GM12878 (cell line): ENCODE measurements around the gene CD244. TPM values are rescaled to one million over a fixed set of nuclear protein-coding genes. Genes with fewer than 3 reads are reported as not detected.

Experiments used
- ATAC-seq: fragments of 200-7000 bp; cut with Tn5 transposase; 3 replicates; pipeline ENCODE4 v1.9.1; 2020; ENCODE audit warnings: mild to moderate bottlenecking, moderate library complexity
- BruUV-seq: library from RNA; stranded (reverse); fragments of 400-500 nt; replicated peaks from 2 replicates; lab custom pipeline; 2021; lab: Mats Ljungman, UMichigan
- CTCF ChIA-PET: fragments of 300-600 bp; sonication (Branson Sonifier 250); formaldehyde crosslinking; extraction: SDS; loops from one replicate; lab custom pipeline; 2021; ENCODE audit warnings: inconsistent platforms; lab: Yijun Ruan, JAX
- POLR2A ChIA-PET: fragments of 350-600 bp; formaldehyde crosslinking; extraction: SDS; loops from one replicate; lab custom pipeline; 2021; ENCODE audit warnings: inconsistent platforms; lab: Charles Lee
- RAD21 ChIA-PET: fragments of 300-600 bp; sonication (Branson Sonifier 250); formaldehyde crosslinking; loops from one replicate; lab custom pipeline; 2023; ENCODE audit warnings: antibody characterized with exemption; ENCODE audit not compliant: unreplicated experiment; lab: Charles Lee
- SMC1A ChIA-PET: fragments of 300-600 bp; sonication (Branson Sonifier 250); formaldehyde crosslinking; loops from one replicate; lab custom pipeline; 2023; ENCODE audit not compliant: unreplicated experiment, uncharacterized antibody; lab: Charles Lee
- DNase-seq: peaks from one replicate; pipeline ENCODE4 v3.0.0-alpha.2; 2011; ENCODE audit warnings: low read depth, low spot score
- FAIRE-seq: peaks from 3 replicates; lab custom pipeline; 2011; peaks lifted over from hg19 to GRCh38; lab: Jason Lieb, UNC
- H2AFZ ChIP-seq: 2 replicates; pipeline ENCODE4 v1.6.0; 2011; ENCODE audit warnings: low read depth, low read length, control low read depth; ENCODE audit not compliant: control insufficient read depth
- H3K27ac ChIP-seq: 2 replicates; pipeline ENCODE4 v1.5.1; 2011; ENCODE audit warnings: control low read depth; ENCODE audit not compliant: control insufficient read depth, insufficient read depth
- H3K27me3 ChIP-seq, 2 experiments: replicated peaks in 1 of 2; 2 replicates each; pipeline versions ENCODE4 v1.6.0 to v1.6.1; 2011; ENCODE audit warnings: low read length in 1 of 2; ENCODE audit not compliant: control insufficient read depth in 2 of 2, insufficient read depth in 2 of 2
- H3K36me3 ChIP-seq, 2 experiments: 2 replicates each; pipeline ENCODE4 v1.5.1; 2011; ENCODE audit warnings: low read length in 1 of 2; ENCODE audit not compliant: control insufficient read depth in 2 of 2, insufficient read depth in 2 of 2
- H3K4me1 ChIP-seq: 2 replicates; pipeline ENCODE4 v1.6.1; 2011; ENCODE audit warnings: mild to moderate bottlenecking, low read length, moderate library complexity, mixed read lengths; ENCODE audit not compliant: control insufficient read depth, insufficient read depth
- H3K4me2 ChIP-seq: 2 replicates; pipeline ENCODE4 v1.6.0; 2011; ENCODE audit warnings: control low read depth; ENCODE audit not compliant: control insufficient read depth, insufficient read depth
- H3K4me3 ChIP-seq: fragments of 200-600 bp; sonication (generic); 2 replicates; pipeline ENCODE4 v1.5.1; 2016
- H3K79me2 ChIP-seq: 2 replicates; pipeline ENCODE4 v1.6.0; 2011; ENCODE audit warnings: low read length; ENCODE audit not compliant: control insufficient read depth, insufficient read depth
- H3K9ac ChIP-seq: 2 replicates; pipeline ENCODE4 v1.8.0; 2011; ENCODE audit warnings: low read length, control low read depth, mixed read lengths; ENCODE audit not compliant: control insufficient read depth, insufficient read depth
- H3K9me3 ChIP-seq: replicated peaks from 3 replicates; pipeline ENCODE4 v1.5.1; 2011; ENCODE audit warnings: mild to moderate bottlenecking, low read length; ENCODE audit not compliant: control insufficient read depth, insufficient read depth
- H4K20me1 ChIP-seq: 2 replicates; pipeline ENCODE4 v1.6.0; 2011; ENCODE audit not compliant: control insufficient read depth, insufficient read depth
- DPF2 ChIP-seq: fragments of 450-650 bp; IDR thresholded peaks from 2 replicates; pipeline ENCODE4 v1.6.1; 2017; ENCODE audit warnings: mild to moderate bottlenecking
- LARP7 ChIP-seq: fragments of 450-650 bp; IDR thresholded peaks from 2 replicates; pipeline ENCODE4 v1.6.1; 2017; ENCODE audit warnings: mild to moderate bottlenecking
- MEF2A ChIP-seq: IDR thresholded peaks from 2 replicates; pipeline ENCODE4 v1.6.1; 2011; ENCODE audit warnings: low read depth, mild to moderate bottlenecking, low read length, moderate library complexity; ENCODE audit not compliant: insufficient read depth
- POU2F2 ChIP-seq: IDR thresholded peaks from 3 replicates; pipeline ENCODE4 v1.6.1; 2011; ENCODE audit warnings: low read depth, mild to moderate bottlenecking, low read length, borderline replicate concordance
- RUNX3 ChIP-seq: IDR thresholded peaks from 2 replicates; pipeline ENCODE4 v1.6.1; 2012; ENCODE audit warnings: low read length, inconsistent platforms
- WGBS: methylation state at CpG from one replicate; pipeline ENCODE4 v1.1.6; 2016; ENCODE audit warnings: low lambda C conversion rate; ENCODE audit not compliant: insufficient replicate concordance, insufficient coverage; ENCODE audit errors: missing lambda C conversion rate; 5-methylcytosine and 5-hydroxymethylcytosine counted together
- in situ Hi-C: fragments of 300-500 bp; cut with MboI; formaldehyde crosslinking; loops from 9 replicates; pipeline ENCODE4 v1.14.3; 2018; ENCODE audit warnings: mixed read lengths
- intact Hi-C: fragments of 100-400 bp; cut with micrococcal nuclease; formaldehyde crosslinking; loops from one replicate; pipeline ENCODE4 v1.14.2; 2022; ENCODE audit not compliant: unreplicated experiment
- polyA plus RNA-seq, 11 experiments: library from polyadenylated mRNA; depleted of rRNA in 4 of 11; unstranded in 6 of 11; stranded (reverse) in 5 of 11; fragments of >200 nt; fragmentation: Nextera tagmentation in 4 of 11; fragmentation: Illumina TruSeq in 1 of 11; extraction: Ambion mirVana in 4 of 11; extraction: Trizol in 1 of 11; gene quantifications; 1 replicate in 1 of 11; 2 replicates in 10 of 11; pipeline versions ENCODE4 v1.2.1 to v1.2.3, GENCODE V29; 2011 to 2016; ENCODE audit warnings: inconsistent platforms in 2 of 11, missing spikeins in 2 of 11, low read depth in 1 of 11
- total RNA-seq, 4 experiments: library from RNA; depleted of rRNA in 3 of 4; stranded (reverse); fragments of >200 nt in 3 of 4; fragmentation: Illumina TruSeq in 1 of 4; extraction: Trizol in 1 of 4; gene quantifications; 2 replicates each; pipeline versions ENCODE4 v1.2.1 to v1.2.3, GENCODE V29; 2013 to 2021

Gene CD244
- total and polyA plus RNA-seq, 10 of the 15 experiments (the other 5 are each of a cell fraction or from before 2014, with no cell fraction given) = 0.24 to 13.6 (median 0.73) TPM

DNA sequence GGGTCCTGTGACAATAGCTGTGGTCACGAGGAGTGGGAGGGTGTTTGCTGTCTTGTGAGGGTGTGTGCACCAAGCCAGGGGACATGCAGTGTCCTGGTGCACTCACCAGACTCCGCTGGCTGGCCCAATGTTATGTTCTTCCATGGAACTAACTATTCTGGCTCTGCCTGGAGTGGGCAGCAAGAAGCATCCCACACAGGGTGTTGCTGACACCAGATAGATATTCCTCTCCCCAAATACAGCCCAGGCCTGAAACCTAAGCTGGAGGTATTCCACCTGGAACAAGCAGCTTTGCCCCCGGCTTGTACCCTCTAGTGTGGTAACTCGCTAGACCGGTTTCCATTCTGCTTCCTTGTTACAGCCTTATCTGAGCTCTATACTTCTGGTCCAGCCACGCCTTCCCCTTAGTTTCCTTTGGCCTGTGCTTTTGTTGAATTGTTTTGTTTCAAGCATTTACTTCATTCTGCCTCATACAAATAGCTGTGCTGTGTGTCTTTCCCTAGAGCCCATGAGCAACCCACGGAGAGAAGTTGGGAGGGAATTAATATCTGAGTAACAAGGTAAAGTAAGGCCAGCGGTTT is 81.4 kb downstream of the CD244 start:
- H3K9ac ChIP-seq = no peak overlapping the region
- no peak overlapping the region for H3K4me3 ChIP-seq
- TF ChIP-seq DPF2 (peak; percentile 14; the same call in 1 of the 2 replicates), LARP7 (peak; percentile 31; the same call in 1 of the 2 replicates), MEF2A (no peak)
- peak overlapping the region; percentile 67 for H3K27ac ChIP-seq
- in situ Hi-C loops = no loop called here
- no peaks in the 10 kb centered on the region for H3K79me2 ChIP-seq
- ChIA-PET SMC1A (interaction anchor here (0.6 to 10.8 kb wide), 26 partner anchors 10 to 192 kb away, joined by 3 to 143 read pairs (median 4); partner anchors contain the start of genes CD244, CD48, ITLN2 and LY9), POLR2A (interaction anchor here (0.7 to 2.7 kb wide), 17 partner anchors 9 to 357 kb away, joined by 3 to 20 read pairs (median 4); partner anchors contain the start of genes CD244, LY9 and SLAMF1), CTCF (interaction anchor here (0.6 to 10.9 kb wide), 39 partner anchors 8 to 316 kb away, joined by 3 to 247 read pairs (median 5); partner anchors contain the start of genes CD244, ITLN2, LY9 and SLAMF1), RAD21 (interaction anchor here (0.7 to 10.8 kb wide), 26 partner anchors 8 to 316 kb away, joined by 3 to 193 read pairs (median 6); partner anchors contain the start of genes CD244, ITLN2, LY9 and SLAMF7)
- peaks cover 27% of the 10 kb centered on the region for H3K4me1 ChIP-seq
- no peak overlapping the region for H2AFZ ChIP-seq
- no peaks in the 10 kb centered on the region for H3K9me3 ChIP-seq
- no peak overlapping the region for H3K4me2 ChIP-seq
- H3K36me3 ChIP-seq = no peaks in the 10 kb centered on the region
- 94% methylated on average over 8 of the region's 8 CpGs for WGBS
- BruUV-seq = no TSS peak
- no peak for FAIRE-seq
- H4K20me1 ChIP-seq = no peaks in the 10 kb centered on the region
- H3K27me3 ChIP-seq = no peaks in the 10 kb centered on the region
- DNase-seq = no peak
- ATAC-seq = no peak; the same call in 2 of the 3 replicates
- intact Hi-C loops = loop anchor here (1.0 kb wide), 1 partner anchor 49 kb away; no protein-coding TSS in a partner anchor

DNA sequence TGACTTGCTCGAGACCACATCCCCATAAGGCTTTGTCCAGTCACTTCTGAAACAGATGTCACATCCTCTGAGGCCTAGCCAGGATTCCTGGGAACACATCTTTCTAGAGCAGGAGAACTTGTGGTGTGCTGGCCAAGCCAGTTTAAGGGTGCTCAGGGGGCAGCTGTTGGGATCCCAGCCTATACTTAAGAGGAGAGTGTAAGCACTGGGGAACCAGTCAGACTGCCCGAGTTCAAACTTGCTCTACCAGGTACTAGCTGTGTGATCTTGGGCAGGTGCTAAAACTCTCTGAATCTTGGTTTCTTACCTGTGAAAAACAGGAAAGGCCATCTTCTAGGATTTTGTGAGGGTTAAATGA is 82.3 kb downstream of the CD244 start:
- DNase-seq = no peak
- H3K36me3 ChIP-seq = no peaks in the 10 kb centered on the region
- no peaks in the 10 kb centered on the region for H3K9me3 ChIP-seq
- CTCF ChIA-PET = interaction anchor here (0.5 to 10.9 kb wide), 35 partner anchors 8 to 172 kb away, joined by 3 to 247 read pairs (median 5); partner anchors contain the start of genes CD244, ITLN2 and LY9
- H3K79me2 ChIP-seq = no peaks in the 10 kb centered on the region
- WGBS = 83% methylated on average over 2 of the region's 2 CpGs
- no peak for FAIRE-seq
- no peaks in the 10 kb centered on the region for H4K20me1 ChIP-seq
- RAD21 ChIA-PET = interaction anchor here (1.2 to 10.8 kb wide), 15 partner anchors 10 to 210 kb away, joined by 3 to 193 read pairs (median 9); partner anchors contain the start of genes CD244, ITLN2 and LY9
- in situ Hi-C loops = no loop called here
- no peak for TF ChIP-seq POU2F2
- TF ChIP-seq RUNX3 = 0 out of 2 replicates have a peak, but pooled peaks have one; percentile 1
- TF ChIP-seq, all 136 proteins: peak for 1
- no TSS peak for BruUV-seq
- peaks cover 35% of the 10 kb centered on the region for H3K4me1 ChIP-seq
- no peak overlapping the region for H3K9ac ChIP-seq
- no peak overlapping the region for H2AFZ ChIP-seq
- H3K4me3 ChIP-seq = no peak overlapping the region
- ATAC-seq = no peak
- H3K27me3 ChIP-seq = no peaks in the 10 kb centered on the region
- ChIA-PET SMC1A (interaction anchor here (1.0 to 10.8 kb wide), 20 partner anchors 11 to 193 kb away, joined by 3 to 143 read pairs (median 5); partner anchors contain the start of genes CD244, CD48, ITLN2 and LY9), POLR2A (interaction anchor here (1.1 to 2.7 kb wide), 7 partner anchors 10 to 171 kb away, joined by 3 to 20 read pairs (median 7); partner anchors contain the start of gene SLAMF1)
- H3K4me2 ChIP-seq = no peak overlapping the region
- intact Hi-C loops = no loop called here
- H3K27ac ChIP-seq = no peak overlapping the region

Other genes with a start within 250 kb of the CD244 start
Only the 7 nearest of the 12 such genes appear.
- 415 and 499 TPM in 2 replicates for gene CD48, start 151.1 kb downstream of the CD244 start, total RNA-seq (2014; rRNA removed)
- gene CD48, start 151.1 kb downstream of the CD244 start, total RNA-seq (2014; rRNA removed; fragmentation: Illumina TruSeq; extraction: Trizol) = 445 and 463 TPM in 2 replicates
- 311 and 323 TPM in 2 replicates for gene CD48, start 151.1 kb downstream of the CD244 start, total RNA-seq (2021)
- 1,315 and 1,412 TPM in 2 replicates for gene CD48, start 151.1 kb downstream of the CD244 start, polyA plus RNA-seq (2011; rRNA removed)
- 487 and 663 TPM in 2 replicates for gene CD48, start 151.1 kb downstream of the CD244 start, polyA plus RNA-seq (2014; fragmentation: Illumina TruSeq; extraction: Trizol)
- gene CD48, start 151.1 kb downstream of the CD244 start, polyA plus RNA-seq (2014; fragmentation: Nextera tagmentation; extraction: Ambion mirVana) = 100 to 1,000 TPM; 667 to 776 TPM
- gene CD48, start 151.1 kb downstream of the CD244 start, polyA plus RNA-seq (2014; rRNA removed) = 335 and 411 TPM in 2 replicates
- gene CD48, start 151.1 kb downstream of the CD244 start, polyA plus RNA-seq (2016; fragmentation: Nextera tagmentation; extraction: Ambion mirVana) = 100 to 1,000 TPM; 302 to 328 TPM
- gene SLAMF7, start 123.6 kb downstream of the CD244 start, total RNA-seq (2014; rRNA removed) = 74.4 and 76.2 TPM in 2 replicates
- 81.5 and 88.1 TPM in 2 replicates for gene SLAMF7, start 123.6 kb downstream of the CD244 start, total RNA-seq (2014; rRNA removed; fragmentation: Illumina TruSeq; extraction: Trizol)
- gene SLAMF7, start 123.6 kb downstream of the CD244 start, total RNA-seq (2021) = 124 and 133 TPM in 2 replicates
- 275 and 284 TPM in 2 replicates for gene SLAMF7, start 123.6 kb downstream of the CD244 start, polyA plus RNA-seq (2011; rRNA removed)
- gene SLAMF7, start 123.6 kb downstream of the CD244 start, polyA plus RNA-seq (2014; fragmentation: Illumina TruSeq; extraction: Trizol) = 182 and 208 TPM in 2 replicates
- 10 to 100 TPM; 66.6 to 83.4 TPM for gene SLAMF7, start 123.6 kb downstream of the CD244 start, polyA plus RNA-seq (2014; fragmentation: Nextera tagmentation; extraction: Ambion mirVana)
- 118 and 125 TPM in 2 replicates for gene SLAMF7, start 123.6 kb downstream of the CD244 start, polyA plus RNA-seq (2014; rRNA removed)
- gene SLAMF7, start 123.6 kb downstream of the CD244 start, polyA plus RNA-seq (2016; fragmentation: Nextera tagmentation; extraction: Ambion mirVana) = 100 to 1,000 TPM; 102 to 114 TPM
- gene LY9, start 66.7 kb downstream of the CD244 start, total RNA-seq (2014; rRNA removed) = 10.7 and 12.5 TPM in 2 replicates
- 6.6 and 8.0 TPM in 2 replicates for gene LY9, start 66.7 kb downstream of the CD244 start, total RNA-seq (2014; rRNA removed; fragmentation: Illumina TruSeq; extraction: Trizol)
- 8.9 and 11.0 TPM in 2 replicates for gene LY9, start 66.7 kb downstream of the CD244 start, total RNA-seq (2021)
- gene LY9, start 66.7 kb downstream of the CD244 start, polyA plus RNA-seq (2011; rRNA removed) = 11.7 and 13.3 TPM in 2 replicates
- 9.8 and 11.7 TPM in 2 replicates for gene LY9, start 66.7 kb downstream of the CD244 start, polyA plus RNA-seq (2014; fragmentation: Illumina TruSeq; extraction: Trizol)
- 1 to 10 TPM; 2.7 to 2.8 TPM for gene LY9, start 66.7 kb downstream of the CD244 start, polyA plus RNA-seq (2014; fragmentation: Nextera tagmentation; extraction: Ambion mirVana)
- 11.4 and 11.6 TPM in 2 replicates for gene LY9, start 66.7 kb downstream of the CD244 start, polyA plus RNA-seq (2014; rRNA removed)
- 1 to 10 TPM; 7.4 to 9.1 TPM for gene LY9, start 66.7 kb downstream of the CD244 start, polyA plus RNA-seq (2016; fragmentation: Nextera tagmentation; extraction: Ambion mirVana)
- gene ITLN1, start 22.3 kb upstream of the CD244 start, total RNA-seq (2014; rRNA removed) = not detected in 2 replicates
- not detected in 2 replicates for gene ITLN1, start 22.3 kb upstream of the CD244 start, total RNA-seq (2014; rRNA removed; fragmentation: Illumina TruSeq; extraction: Trizol)
- gene ITLN1, start 22.3 kb upstream of the CD244 start, total RNA-seq (2021) = not detected in 2 replicates
- not detected in 2 replicates for gene ITLN1, start 22.3 kb upstream of the CD244 start, polyA plus RNA-seq (2011; rRNA removed)
- gene ITLN1, start 22.3 kb upstream of the CD244 start, polyA plus RNA-seq (2014; fragmentation: Illumina TruSeq; extraction: Trizol) = not detected in 2 replicates
- gene ITLN1, start 22.3 kb upstream of the CD244 start, polyA plus RNA-seq (2014; fragmentation: Nextera tagmentation; extraction: Ambion mirVana) = not detected
- gene ITLN1, start 22.3 kb upstream of the CD244 start, polyA plus RNA-seq (2014; rRNA removed) = not detected in 2 replicates
- not detected for gene ITLN1, start 22.3 kb upstream of the CD244 start, polyA plus RNA-seq (2016; fragmentation: Nextera tagmentation; extraction: Ambion mirVana)
- gene ITLN2, start 91.9 kb upstream of the CD244 start, total RNA-seq (2014; rRNA removed) = not detected in 2 replicates
- gene ITLN2, start 91.9 kb upstream of the CD244 start, total RNA-seq (2014; rRNA removed; fragmentation: Illumina TruSeq; extraction: Trizol) = not detected in 2 replicates
- gene ITLN2, start 91.9 kb upstream of the CD244 start, total RNA-seq (2021) = not detected in 2 replicates
- gene ITLN2, start 91.9 kb upstream of the CD244 start, polyA plus RNA-seq (2011; rRNA removed) = 0.07 TPM in 1 of 2 replicates, not detected in the other
- not detected in 2 replicates for gene ITLN2, start 91.9 kb upstream of the CD244 start, polyA plus RNA-seq (2014; fragmentation: Illumina TruSeq; extraction: Trizol)
- gene ITLN2, start 91.9 kb upstream of the CD244 start, polyA plus RNA-seq (2014; fragmentation: Nextera tagmentation; extraction: Ambion mirVana) = not detected
- gene ITLN2, start 91.9 kb upstream of the CD244 start, polyA plus RNA-seq (2014; rRNA removed) = not detected in 2 replicates
- gene ITLN2, start 91.9 kb upstream of the CD244 start, polyA plus RNA-seq (2016; fragmentation: Nextera tagmentation; extraction: Ambion mirVana) = not detected
- 23.7 and 33.2 TPM in 2 replicates for gene F11R, start 158.3 kb upstream of the CD244 start, total RNA-seq (2014; rRNA removed)
- gene F11R, start 158.3 kb upstream of the CD244 start, total RNA-seq (2014; rRNA removed; fragmentation: Illumina TruSeq; extraction: Trizol) = 29.5 and 31.9 TPM in 2 replicates
- 29.8 and 33.2 TPM in 2 replicates for gene F11R, start 158.3 kb upstream of the CD244 start, total RNA-seq (2021)
- gene F11R, start 158.3 kb upstream of the CD244 start, polyA plus RNA-seq (2011; rRNA removed) = 51.8 and 80.9 TPM in 2 replicates
- 54.5 and 71.7 TPM in 2 replicates for gene F11R, start 158.3 kb upstream of the CD244 start, polyA plus RNA-seq (2014; fragmentation: Illumina TruSeq; extraction: Trizol)
- 10 to 100 TPM; 15.3 TPM for gene F11R, start 158.3 kb upstream of the CD244 start, polyA plus RNA-seq (2014; fragmentation: Nextera tagmentation; extraction: Ambion mirVana)
- 21.0 and 23.4 TPM in 2 replicates for gene F11R, start 158.3 kb upstream of the CD244 start, polyA plus RNA-seq (2014; rRNA removed)
- gene F11R, start 158.3 kb upstream of the CD244 start, polyA plus RNA-seq (2016; fragmentation: Nextera tagmentation; extraction: Ambion mirVana) = 10 to 100 TPM; 21.3 to 24.9 TPM
- gene TSTD1, start 176.1 kb upstream of the CD244 start, total RNA-seq (2014; rRNA removed) = 72.2 and 72.7 TPM in 2 replicates
- gene TSTD1, start 176.1 kb upstream of the CD244 start, total RNA-seq (2014; rRNA removed; fragmentation: Illumina TruSeq; extraction: Trizol) = 37.6 and 38.4 TPM in 2 replicates
- 43.2 and 49.0 TPM in 2 replicates for gene TSTD1, start 176.1 kb upstream of the CD244 start, total RNA-seq (2021)
- gene TSTD1, start 176.1 kb upstream of the CD244 start, polyA plus RNA-seq (2011; rRNA removed) = 65.8 and 82.6 TPM in 2 replicates
- gene TSTD1, start 176.1 kb upstream of the CD244 start, polyA plus RNA-seq (2014; fragmentation: Illumina TruSeq; extraction: Trizol) = 14.5 and 33.3 TPM in 2 replicates
- 100 to 1,000 TPM; 102 to 145 TPM for gene TSTD1, start 176.1 kb upstream of the CD244 start, polyA plus RNA-seq (2014; fragmentation: Nextera tagmentation; extraction: Ambion mirVana)
- gene TSTD1, start 176.1 kb upstream of the CD244 start, polyA plus RNA-seq (2014; rRNA removed) = 96.1 and 99.1 TPM in 2 replicates
- 100 to 1,000 TPM; 100 to 118 TPM for gene TSTD1, start 176.1 kb upstream of the CD244 start, polyA plus RNA-seq (2016; fragmentation: Nextera tagmentation; extraction: Ambion mirVana)